Measurements from ENCODE around the gene PHF21B.

DNA sequence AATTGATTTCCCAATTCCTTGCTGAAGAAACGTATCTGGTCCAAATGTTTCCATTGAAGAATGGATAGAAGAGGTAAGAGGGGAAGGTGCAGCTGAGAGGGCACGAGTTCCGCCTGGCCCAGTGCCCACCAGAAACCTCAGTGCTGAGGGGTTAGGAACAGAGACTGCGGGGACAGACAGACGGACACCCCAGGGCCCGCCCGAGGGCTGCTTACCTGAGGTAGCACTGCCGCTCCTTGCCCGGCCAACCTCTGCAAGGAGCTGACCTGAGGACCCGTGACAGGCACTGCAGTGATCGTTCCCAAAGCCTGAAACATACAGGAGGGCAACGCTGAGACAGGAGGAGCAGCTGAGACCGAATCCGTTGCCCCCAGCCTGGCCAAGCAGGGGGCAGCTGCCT is 89.6 kb downstream of the PHF21B start:
- TF ChIP-seq, protein P1, sequence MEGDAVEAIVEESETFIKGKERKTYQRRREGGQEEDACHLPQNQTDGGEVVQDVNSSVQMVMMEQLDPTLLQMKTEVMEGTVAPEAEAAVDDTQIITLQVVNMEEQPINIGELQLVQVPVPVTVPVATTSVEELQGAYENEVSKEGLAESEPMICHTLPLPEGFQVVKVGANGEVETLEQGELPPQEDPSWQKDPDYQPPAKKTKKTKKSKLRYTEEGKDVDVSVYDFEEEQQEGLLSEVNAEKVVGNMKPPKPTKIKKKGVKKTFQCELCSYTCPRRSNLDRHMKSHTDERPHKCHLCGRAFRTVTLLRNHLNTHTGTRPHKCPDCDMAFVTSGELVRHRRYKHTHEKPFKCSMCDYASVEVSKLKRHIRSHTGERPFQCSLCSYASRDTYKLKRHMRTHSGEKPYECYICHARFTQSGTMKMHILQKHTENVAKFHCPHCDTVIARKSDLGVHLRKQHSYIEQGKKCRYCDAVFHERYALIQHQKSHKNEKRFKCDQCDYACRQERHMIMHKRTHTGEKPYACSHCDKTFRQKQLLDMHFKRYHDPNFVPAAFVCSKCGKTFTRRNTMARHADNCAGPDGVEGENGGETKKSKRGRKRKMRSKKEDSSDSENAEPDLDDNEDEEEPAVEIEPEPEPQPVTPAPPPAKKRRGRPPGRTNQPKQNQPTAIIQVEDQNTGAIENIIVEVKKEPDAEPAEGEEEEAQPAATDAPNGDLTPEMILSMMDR (IDR thresholded peaks at IDR 0.05), result no peak
- TF ChIP-seq, protein P2, sequence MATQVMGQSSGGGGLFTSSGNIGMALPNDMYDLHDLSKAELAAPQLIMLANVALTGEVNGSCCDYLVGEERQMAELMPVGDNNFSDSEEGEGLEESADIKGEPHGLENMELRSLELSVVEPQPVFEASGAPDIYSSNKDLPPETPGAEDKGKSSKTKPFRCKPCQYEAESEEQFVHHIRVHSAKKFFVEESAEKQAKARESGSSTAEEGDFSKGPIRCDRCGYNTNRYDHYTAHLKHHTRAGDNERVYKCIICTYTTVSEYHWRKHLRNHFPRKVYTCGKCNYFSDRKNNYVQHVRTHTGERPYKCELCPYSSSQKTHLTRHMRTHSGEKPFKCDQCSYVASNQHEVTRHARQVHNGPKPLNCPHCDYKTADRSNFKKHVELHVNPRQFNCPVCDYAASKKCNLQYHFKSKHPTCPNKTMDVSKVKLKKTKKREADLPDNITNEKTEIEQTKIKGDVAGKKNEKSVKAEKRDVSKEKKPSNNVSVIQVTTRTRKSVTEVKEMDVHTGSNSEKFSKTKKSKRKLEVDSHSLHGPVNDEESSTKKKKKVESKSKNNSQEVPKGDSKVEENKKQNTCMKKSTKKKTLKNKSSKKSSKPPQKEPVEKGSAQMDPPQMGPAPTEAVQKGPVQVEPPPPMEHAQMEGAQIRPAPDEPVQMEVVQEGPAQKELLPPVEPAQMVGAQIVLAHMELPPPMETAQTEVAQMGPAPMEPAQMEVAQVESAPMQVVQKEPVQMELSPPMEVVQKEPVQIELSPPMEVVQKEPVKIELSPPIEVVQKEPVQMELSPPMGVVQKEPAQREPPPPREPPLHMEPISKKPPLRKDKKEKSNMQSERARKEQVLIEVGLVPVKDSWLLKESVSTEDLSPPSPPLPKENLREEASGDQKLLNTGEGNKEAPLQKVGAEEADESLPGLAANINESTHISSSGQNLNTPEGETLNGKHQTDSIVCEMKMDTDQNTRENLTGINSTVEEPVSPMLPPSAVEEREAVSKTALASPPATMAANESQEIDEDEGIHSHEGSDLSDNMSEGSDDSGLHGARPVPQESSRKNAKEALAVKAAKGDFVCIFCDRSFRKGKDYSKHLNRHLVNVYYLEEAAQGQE (IDR thresholded peaks at IDR 0.05; ENCODE audit: insufficient read depth in 1 of 2, low read depth in 2 of 2, low read length in 1 of 2), result no peak
- TF ChIP-seq SIN3A (IDR thresholded peaks at IDR 0.05; ENCODE audit: borderline replicate concordance, insufficient read depth, low read depth, low read length), result no peak
